Bone marrow (tissue), 2 donors: ENCODE measurements around the gene PPP1R17.

Source experiments
- DNase-seq, 2 donors: peaks; one replicate each; lab custom pipeline; 2025; lab: John Stamatoyannopoulos, UW

PPP1R17 gene

DNA sequence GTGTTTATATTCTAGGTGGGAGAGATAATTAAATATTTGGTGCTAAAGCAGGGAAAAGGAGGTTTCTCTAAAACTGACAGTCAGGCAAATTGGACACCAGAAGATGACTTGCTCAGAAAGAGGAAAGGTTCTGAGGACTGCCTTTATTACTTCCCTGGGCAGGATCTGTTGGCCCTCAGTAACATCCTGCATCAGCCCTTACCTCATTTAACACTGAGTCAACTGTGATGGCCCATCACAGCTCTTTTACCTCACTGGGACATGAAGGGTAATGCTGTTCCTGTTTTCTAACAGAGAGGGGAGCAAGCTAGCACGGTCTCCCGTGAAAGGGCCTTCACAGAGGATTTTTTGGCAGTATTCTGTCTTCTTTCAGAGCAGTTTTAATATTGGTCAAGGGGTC lies 12.0 kb downstream of the PPP1R17 start:
- DNase-seq: no peak

DNA sequence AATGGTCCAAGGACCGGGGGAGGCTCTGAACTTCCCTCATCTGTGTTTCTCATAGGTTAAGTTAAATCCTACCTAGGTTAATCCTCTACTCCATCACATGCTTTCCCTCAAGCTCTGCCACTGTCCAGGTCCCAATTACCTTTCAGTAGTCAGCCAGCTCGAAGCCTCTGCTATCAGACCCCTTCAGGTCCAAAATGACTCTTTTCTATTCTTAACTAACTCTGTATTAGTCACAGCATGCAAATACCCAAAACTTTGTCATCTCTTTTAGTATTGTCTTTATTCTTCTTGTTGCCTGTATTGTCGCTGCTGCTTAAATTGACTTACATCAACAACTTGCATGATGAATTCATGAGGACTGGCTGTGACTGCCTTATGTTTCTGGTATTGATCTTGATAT lies 15.3 kb downstream of the PPP1R17 start:
- DNase-seq: no peak

DNA sequence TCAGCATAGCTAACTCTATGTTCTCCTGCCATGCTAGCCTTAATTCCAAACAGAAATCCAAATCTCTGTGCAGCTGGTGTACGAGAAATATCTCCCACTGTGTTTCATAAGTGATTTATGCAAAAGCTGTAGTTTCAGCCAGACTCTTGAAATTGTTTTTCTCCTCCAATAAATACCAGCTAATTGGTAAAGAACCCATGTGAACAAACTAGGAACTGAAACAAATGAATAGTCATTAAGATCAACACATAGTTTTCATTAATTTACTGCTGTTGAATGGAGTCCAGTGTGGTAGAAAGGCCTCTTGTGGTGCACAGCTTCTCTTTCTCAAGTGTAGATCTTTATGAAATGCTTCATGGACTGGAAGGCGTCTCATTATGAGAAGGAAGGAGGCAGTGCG lies 18.4 kb downstream of the PPP1R17 start:
- DNase-seq: no peak

DNA sequence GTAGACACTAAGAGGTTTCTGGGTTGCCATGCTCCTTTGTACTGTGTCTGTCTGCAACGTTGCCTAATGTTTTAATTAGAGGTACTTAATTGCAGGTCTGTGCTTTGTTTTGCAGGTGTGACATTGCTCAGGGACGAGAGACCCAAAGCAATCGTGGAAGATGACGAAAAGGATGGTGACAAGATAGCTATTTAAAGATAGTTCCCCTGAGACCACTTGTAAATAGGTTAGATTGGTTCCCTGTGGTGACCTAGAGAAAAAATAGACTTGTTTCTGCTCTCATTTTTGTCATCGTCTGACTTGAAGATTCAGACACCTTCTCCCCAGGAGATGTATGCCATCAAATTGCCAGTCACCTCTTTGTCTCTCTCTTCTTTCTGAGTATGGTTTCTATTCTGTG lies 20.1 kb downstream of the PPP1R17 start:
- DNase-seq: no peak

DNA sequence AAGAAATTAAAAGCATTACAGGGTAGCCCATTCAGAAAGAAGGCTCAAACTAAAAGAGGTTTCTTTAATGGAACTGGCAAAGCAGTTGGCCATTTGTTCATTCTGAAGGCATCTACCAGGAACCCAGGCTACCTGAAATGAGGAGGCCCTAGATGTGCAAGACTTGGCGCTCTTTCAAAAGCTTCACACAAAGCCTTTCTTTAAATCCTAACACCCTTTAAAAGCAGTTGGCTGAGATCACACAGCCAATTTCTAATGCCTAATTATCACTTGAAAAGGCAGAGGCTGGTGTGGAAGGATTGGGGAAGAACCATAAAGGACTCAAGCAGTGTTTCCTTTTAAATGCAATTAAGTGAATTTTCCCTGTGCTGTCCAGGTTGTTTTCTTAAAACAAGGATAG lies 23.2 kb downstream of the PPP1R17 start:
- DNase-seq: no peak

DNA sequence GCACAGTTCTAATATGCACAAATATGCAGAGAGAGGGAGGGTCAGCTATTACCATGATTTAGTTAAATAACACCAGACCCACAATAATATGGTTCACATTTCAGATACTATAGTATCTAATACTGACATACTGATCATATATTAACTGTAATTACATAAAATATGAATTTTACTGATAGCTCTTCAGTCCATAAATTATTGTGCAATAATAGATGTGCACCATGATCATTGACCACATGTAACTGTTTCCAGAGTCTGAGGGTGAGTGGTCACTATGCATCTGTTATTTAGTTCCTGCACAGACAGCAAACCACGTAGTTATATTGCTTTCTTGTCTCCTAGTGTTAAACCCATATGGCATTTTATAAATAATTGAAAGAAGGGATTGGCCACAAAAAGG lies 29.3 kb downstream of the PPP1R17 start:
- no peak for DNase-seq

DNA sequence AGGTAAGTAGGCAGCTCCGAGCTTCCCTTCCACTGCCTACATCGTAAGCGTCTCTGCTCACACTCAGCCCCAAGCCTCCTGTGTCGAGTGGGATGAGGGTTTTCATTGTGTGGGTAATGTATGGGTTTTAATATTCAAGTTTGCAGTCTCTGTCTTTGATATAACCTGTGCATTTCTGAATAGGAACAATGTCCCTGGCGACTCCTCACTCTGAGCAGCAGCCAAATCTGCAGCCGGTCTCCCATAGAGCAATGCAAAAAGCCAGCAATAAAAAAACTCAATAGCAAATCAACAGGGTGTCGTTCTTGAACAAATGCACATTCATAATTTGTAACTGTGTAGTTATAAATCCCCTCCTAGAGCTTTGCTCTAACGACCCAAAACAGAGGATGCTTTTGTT lies 33.4 kb downstream of the PPP1R17 start:
- DNase-seq: no peak

DNA sequence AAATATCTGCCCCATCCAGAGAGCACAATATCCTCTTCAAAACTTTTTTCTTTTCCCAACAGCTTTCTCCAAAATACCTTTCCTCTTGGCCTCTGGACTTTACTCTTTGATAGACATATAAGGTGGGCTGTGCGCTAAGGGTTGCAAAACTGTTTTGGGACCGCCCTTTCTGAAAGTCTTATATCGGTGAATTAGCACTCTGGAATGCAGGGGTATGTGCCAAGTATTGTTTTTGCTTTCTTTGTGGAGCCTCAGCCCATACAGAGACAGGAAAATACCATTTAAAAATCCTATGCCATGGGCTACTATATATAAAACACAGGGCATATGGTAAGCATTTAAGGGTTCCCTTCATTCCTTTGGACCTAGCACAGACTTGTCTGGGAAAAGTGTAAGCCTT lies 37.7 kb downstream of the PPP1R17 start:
- no peak for DNase-seq

DNA sequence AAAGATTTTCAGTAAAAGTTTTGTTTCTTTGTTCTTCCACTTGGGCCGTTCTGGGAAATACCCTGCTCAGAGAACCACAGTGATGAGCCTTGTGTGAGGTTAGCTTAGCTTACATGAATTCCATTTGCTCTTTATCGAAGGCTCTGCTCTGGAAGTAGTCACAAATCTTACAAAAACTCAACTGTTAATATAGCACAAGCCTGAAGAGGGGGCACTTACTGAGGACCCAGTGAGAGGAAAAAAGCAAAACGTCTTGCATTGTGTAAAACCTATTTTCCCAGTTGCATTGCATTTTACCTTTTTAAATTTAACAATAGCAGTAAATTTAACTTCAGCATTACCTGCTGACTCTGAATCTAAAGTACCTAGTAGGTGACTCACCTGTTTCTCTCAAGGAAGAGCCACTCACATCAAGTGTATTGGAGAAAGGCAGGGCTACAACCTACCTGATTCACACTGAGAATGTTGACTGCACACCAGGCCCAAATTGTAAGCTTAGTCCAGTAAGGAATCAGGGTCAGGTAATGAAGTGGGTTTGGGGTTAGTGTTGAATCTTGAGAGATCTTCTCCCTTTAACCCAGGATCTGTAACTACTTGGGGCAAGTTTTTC lies 42.3 kb downstream of the PPP1R17 start:
- DNase-seq: no peak

DNA sequence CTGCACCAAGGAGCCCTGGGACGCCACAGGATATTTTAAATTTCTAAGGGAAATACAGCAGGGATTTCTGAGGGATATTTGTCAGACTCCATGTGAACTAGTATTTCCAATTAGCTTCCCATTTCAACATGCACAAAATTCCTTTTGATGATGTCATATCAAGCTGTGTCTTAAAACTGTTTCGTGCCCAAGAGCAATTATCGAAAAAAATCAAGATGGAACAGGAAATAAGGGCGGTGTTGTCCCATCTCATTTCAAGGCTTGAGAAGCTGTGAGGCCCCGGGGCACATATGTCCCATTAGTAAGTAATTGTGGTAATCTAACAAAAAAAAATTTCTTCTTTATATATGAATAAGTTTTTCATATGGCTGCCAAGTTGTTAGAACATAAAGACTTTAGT lies 47.4 kb downstream of the PPP1R17 start:
- DNase-seq: no peak

DNA sequence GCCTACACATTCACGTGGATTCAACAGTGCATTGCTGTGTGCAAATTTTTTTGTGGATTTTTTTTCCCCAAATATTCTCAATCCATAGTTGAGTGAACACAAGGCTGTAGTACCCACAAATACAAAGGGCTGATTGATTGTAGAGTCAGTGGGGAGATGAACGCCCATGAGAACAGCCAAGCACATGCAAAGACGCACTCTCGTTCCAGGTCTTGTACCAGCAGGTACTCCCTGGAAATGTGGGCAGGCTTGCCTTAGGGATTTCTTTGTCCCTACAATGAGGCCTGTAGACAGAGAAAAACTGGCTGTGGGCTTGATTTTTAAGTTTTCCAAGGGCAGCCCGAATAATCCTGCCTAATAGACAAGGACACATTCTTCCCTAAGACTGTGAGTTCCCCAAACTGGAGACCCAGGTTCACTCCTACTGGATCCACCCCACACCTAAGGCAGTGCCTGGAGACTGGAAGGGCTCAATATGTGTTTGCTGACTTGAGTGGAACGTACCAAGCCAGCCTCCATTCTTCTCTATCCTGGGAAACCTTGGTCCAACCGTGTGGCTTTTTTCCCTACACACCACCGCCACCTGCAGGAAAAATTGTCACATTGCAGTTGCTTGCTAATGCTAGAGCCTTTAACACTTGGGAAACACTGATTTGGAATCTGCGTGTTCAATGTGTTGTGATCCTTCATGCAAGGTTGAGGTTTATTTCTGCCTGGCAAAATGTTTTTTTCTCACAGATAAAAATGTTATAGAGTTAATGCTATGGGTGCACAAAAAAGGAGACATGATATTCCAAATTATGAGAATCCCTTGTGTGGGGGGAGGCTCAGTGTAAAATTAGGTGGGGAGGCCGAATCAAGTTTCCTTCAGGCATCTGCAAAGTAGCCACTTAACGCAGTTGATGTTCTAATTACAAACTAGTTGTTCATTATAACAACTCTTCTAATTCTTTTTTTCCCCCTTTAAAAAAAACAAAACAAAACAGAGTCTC lies 49.3 kb downstream of the PPP1R17 start:
- peak; percentile 23 to 24 for DNase-seq

DNA sequence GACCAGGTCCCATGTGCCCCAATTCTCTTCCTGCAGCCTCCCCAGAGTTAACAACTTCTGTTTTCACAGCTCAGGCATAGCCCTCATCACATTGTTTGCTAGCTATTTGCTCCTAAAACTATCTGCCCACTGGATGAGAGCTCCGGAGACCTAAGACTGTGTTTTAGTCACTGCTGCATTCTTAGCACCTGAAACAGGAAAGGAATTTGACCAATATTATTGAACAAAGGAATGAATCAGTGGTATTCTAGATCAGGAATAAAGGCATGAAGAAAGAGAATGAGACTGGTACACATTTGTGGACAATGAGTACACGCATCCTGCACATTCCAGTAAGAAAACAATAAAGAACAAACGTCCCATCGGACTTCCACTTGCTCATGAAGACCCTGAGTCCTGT lies 54.8 kb downstream of the PPP1R17 start:
- no peak for DNase-seq

DNA sequence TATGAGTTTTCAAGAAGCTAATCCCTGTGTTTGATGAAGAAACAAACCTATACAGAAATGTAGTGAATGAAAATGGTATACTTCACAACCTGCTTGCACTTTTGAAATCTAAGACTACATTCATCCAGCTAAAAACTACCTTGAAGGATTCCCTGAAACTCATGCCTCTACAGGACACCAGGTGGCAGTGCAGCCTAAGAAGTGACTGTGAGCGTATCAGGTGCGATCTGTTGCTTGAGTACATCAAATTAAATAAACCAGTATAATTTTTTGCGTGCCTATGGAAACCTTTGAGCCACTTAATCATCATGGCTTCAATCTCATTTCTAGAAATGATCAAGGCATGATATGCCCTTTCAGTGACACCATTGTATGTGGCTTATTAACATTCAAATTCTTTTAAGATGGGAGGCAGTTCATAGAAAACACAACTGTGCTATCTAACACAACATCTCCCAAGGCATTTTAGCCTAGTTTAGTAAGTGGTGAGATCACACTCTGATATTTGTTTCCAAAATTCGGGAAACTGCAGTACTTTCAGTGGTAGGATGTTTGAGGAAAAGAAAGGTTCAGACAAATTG lies 57.4 kb downstream of the PPP1R17 start:
- DNase-seq: peak in 1 of 2 donors; percentile 14

DNA sequence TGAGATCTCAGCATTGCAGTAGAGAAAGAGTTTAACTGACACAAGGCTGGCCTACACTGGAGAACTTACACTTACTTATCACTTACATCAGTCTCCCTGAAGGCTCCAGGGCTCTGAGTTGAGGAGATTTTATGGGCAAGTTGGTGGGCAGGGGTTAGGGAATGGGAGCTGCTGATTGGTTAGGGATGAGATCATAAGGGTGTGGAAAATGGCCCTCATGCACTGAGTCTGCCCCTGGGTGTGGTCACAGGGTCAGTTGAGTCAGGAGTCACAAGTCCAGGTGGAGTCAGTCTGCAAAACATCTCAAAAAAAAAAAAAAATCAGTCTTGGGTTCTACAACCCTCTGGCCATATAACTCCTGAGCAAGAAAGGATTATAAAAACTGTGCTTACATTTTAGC lies 60.5 kb downstream of the PPP1R17 start:
- no peak for DNase-seq

DNA sequence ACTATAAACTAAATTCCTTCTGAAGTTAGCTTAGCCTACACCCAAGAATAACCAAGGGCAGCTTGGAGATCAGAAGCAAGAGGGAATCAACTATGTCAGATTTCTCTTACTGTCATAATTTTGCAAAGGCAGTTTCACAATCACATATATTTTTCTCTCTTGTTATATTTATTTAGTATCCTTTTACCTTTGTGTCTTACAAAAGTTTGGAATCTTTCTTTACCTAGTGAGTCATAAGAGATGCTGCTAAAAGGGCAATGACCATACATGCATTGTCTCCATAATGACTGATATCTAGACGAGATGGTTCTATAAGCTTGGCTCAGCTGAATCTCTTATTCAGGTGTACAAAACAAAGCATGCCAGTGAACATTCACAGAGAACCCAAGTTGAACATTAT lies 61.1 kb downstream of the PPP1R17 start:
- no peak for DNase-seq

DNA sequence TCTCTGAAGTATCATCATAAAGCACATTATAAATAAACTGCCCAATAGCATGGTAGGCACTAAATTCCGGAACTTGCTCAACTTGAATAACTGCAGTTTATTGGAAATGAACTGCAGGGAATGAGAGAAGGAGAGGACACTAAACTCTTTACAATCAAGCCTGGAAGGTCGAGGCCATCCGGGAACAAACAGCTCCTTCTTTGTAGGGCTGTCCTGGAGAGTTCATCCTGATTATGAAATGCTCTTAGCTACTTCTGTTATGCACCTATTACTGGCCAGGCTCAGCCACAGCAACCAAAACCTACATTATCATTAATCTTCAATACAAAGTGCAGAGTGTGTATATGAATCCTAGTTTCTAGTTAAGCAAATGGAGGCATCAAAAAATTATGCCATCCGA lies 64.7 kb downstream of the PPP1R17 start:
- no peak for DNase-seq
